Caki2 (cell line): ENCODE data around the gene PDE1C. TPM values are rescaled to one million over a fixed set of nuclear protein-coding genes. Genes with fewer than 3 reads are reported as not detected.

Experiments
- DNase-seq: peaks from one replicate; pipeline ENCODE4 v3.0.0-alpha.2; 2015; ENCODE audit warnings: low read depth
- in situ Hi-C: cut with HindIII; loops from 2 replicates; pipeline ENCODE4 v1.10.0; 2016; ENCODE audit warnings: low sequenced_read_pairs, low pct_unique_long_range_greater_than_20kb, mixed read lengths
- total RNA-seq: library from RNA; depleted of rRNA; stranded (reverse); fragments of >200 nt; shearing (Covaris generic); gene quantifications from 2 replicates; pipeline ENCODE4 v1.2.3, GENCODE V29; 2014; ENCODE audit warnings: low replicate concordance

Gene PDE1C
- total RNA-seq, 1 experiment from 2014 or later: 0.17 TPM

- in situ Hi-C loops: no loop called here
Observed at GRCh38 chr7:31963569-31964175, 106.5 kb downstream of the PDE1C start.

GRCh38 chr7:31962246-31962645 is 108.0 kb downstream of the PDE1C start:
- no peak for DNase-seq
- in situ Hi-C loops: no loop called here

More at GRCh38 chr7:31963569-31964175, 106.5 kb downstream of the PDE1C start:
- DNase-seq: no peak

- no peak for DNase-seq
Observed at GRCh38 chr7:31958226-31958625, 112.0 kb downstream of the PDE1C start.

GRCh38 chr7:31957756-31958155 is 112.5 kb downstream of the PDE1C start:
- in situ Hi-C loops: no loop called here
- DNase-seq: no peak

More at GRCh38 chr7:31958226-31958625, 112.0 kb downstream of the PDE1C start:
- in situ Hi-C loops: no loop called here

GRCh38 chr7:31957090-31957720 is 113.0 kb downstream of the PDE1C start:
- DNase-seq: peak; percentile 8
- in situ Hi-C loops: no loop called here

GRCh38 chr7:31955641-31956040 is 114.6 kb downstream of the PDE1C start:
- in situ Hi-C loops: no loop called here
- DNase-seq: no peak

- in situ Hi-C loops: no loop called here
- DNase-seq: no peak
Observed at GRCh38 chr7:31955021-31955420, 115.2 kb downstream of the PDE1C start.

GRCh38 chr7:31954500-31954899 is 115.7 kb downstream of the PDE1C start:
- in situ Hi-C loops: no loop called here
- no peak for DNase-seq

- DNase-seq: no peak
- in situ Hi-C loops: no loop called here
Observed at GRCh38 chr7:31953432-31953831, 116.8 kb downstream of the PDE1C start.

GRCh38 chr7:31950091-31950755 is 120.0 kb downstream of the PDE1C start:
- in situ Hi-C loops: no loop called here
- no peak for DNase-seq

GRCh38 chr7:31948029-31948428 is 122.2 kb downstream of the PDE1C start:
- peak; percentile 55 for DNase-seq
- in situ Hi-C loops: no loop called here

GRCh38 chr7:31940167-31940566 is 130.0 kb downstream of the PDE1C start:
- no peak for DNase-seq
- in situ Hi-C loops: no loop called here

- in situ Hi-C loops: no loop called here
- no peak for DNase-seq
Observed at GRCh38 chr7:31939076-31939475, 131.1 kb downstream of the PDE1C start.

GRCh38 chr7:31938650-31939049 is 131.6 kb downstream of the PDE1C start:
- DNase-seq: peak; percentile 21
- in situ Hi-C loops: no loop called here

GRCh38 chr7:31937982-31938381 is 132.2 kb downstream of the PDE1C start:
- no peak for DNase-seq
- in situ Hi-C loops: no loop called here

GRCh38 chr7:31935124-31936054 is 134.8 kb downstream of the PDE1C start:
- DNase-seq: no peak
- in situ Hi-C loops: no loop called here

GRCh38 chr7:31934551-31934950 is 135.7 kb downstream of the PDE1C start:
- no peak for DNase-seq
- in situ Hi-C loops: no loop called here

GRCh38 chr7:31933481-31933880 is 136.7 kb downstream of the PDE1C start:
- in situ Hi-C loops: no loop called here
- no peak for DNase-seq
